GM19468 (cell line): ENCODE measurements around the gene RAB11FIP3.

Experiments
- ATAC-seq: cut with Tn5 transposase; IDR thresholded peaks from one replicate; pipeline ENCODE4 v1.9.1; 2021; ENCODE audit warnings: mild to moderate bottlenecking, moderate library complexity, moderate number of reproducible peaks; ENCODE audit not compliant: unreplicated experiment; ENCODE audit errors: extremely low read depth

Gene RAB11FIP3

GRCh38 chr16:560701-561412 lies 135.4 kb downstream of the RAB11FIP3 start:
- no peak for ATAC-seq

GRCh38 chr16:561413-561794 lies 136.0 kb downstream of the RAB11FIP3 start:
- ATAC-seq, result no peak

GRCh38 chr16:561957-562938 lies 136.8 kb downstream of the RAB11FIP3 start:
- no peak for ATAC-seq

GRCh38 chr16:563072-563644 lies 137.7 kb downstream of the RAB11FIP3 start:
- ATAC-seq, result no peak

- ATAC-seq, result no peak
These were observed 139.4 kb downstream of the RAB11FIP3 start for GRCh38 chr16:564690-565418.

GRCh38 chr16:565419-566330 lies 140.2 kb downstream of the RAB11FIP3 start:
- ATAC-seq, result no peak

GRCh38 chr16:566475-567372 lies 141.3 kb downstream of the RAB11FIP3 start, which contains the start of gene NHLRC4:
Gene NHLRC4, plus strand, starts transcription at chr16:567005. Its CDS starts 1,043 bp downstream, at chr16:568048.
- no peak for ATAC-seq

- ATAC-seq, result no peak
These were observed 142.2 kb downstream of the RAB11FIP3 start for GRCh38 chr16:567373-568256.

GRCh38 chr16:568401-569258 lies 143.2 kb downstream of the RAB11FIP3 start:
- ATAC-seq, result no peak

GRCh38 chr16:569445-570254 lies 144.2 kb downstream of the RAB11FIP3 start, which contains the start of gene PIGQ:
Gene PIGQ, plus strand, starts transcription at chr16:569968. Its CDS starts 4,107 bp downstream, at chr16:574075.
- no peak for ATAC-seq
